HepG2 (cell line): ENCODE data around the gene IDUA. TPM values are rescaled to one million over a fixed set of nuclear protein-coding genes. Genes with fewer than 3 reads are reported as not detected.

Experiments
- BCLAF1 ChIP-seq: fragments of 450-650 bp; IDR thresholded peaks from 2 replicates; pipeline ENCODE4 v1.6.1; 2017; ENCODE audit warnings: mild to moderate bottlenecking
- FOXP4 ChIP-seq: sonication (generic); formaldehyde crosslinking; IDR thresholded peaks from 2 replicates; pipeline ENCODE4 v1.4.0; 2020; ENCODE audit warnings: missing genetic modification reagents
- KDM3A ChIP-seq: IDR thresholded peaks from 2 replicates; pipeline ENCODE4 v1.6.1; 2018; ENCODE audit warnings: low read depth, missing compliant biosample characterization
- MAFK ChIP-seq, 2 experiments: IDR thresholded peaks in 1 of 2; conservative IDR thresholded peaks in 1 of 2; 2 replicates each; pipeline ENCODE4 v1.6.1; 2011; ENCODE audit warnings: improper control_type of control experiment in 2 of 2, low read length in 2 of 2
- SRSF9 ChIP-seq: fragments of 200-400 bp; formaldehyde crosslinking; IDR thresholded peaks from 2 replicates; pipeline ENCODE4 v1.6.1; 2018; ENCODE audit warnings: borderline replicate concordance, mild to moderate bottlenecking, low read depth, low read length; ENCODE audit not compliant: insufficient read depth, poor library complexity, severe bottlenecking
- TEF ChIP-seq: sonication (generic); formaldehyde crosslinking; IDR thresholded peaks from 2 replicates; pipeline ENCODE4 v1.5.0; 2020; ENCODE audit warnings: missing genetic modification reagents
- TFDP2 ChIP-seq: sonication (generic); formaldehyde crosslinking; IDR thresholded peaks from 2 replicates; pipeline ENCODE4 v1.4.0; 2020; ENCODE audit warnings: missing genetic modification reagents
- ZBTB34 ChIP-seq: sonication (generic); formaldehyde crosslinking; IDR thresholded peaks from 2 replicates; pipeline ENCODE4 v1.8.0; 2022; ENCODE audit warnings: mild to moderate bottlenecking, missing genetic modification reagents
- ZNF121 ChIP-seq: sonication (generic); formaldehyde crosslinking; IDR thresholded peaks from 2 replicates; pipeline ENCODE4 v1.5.0; 2020; ENCODE audit warnings: mild to moderate bottlenecking, missing genetic modification reagents
- ZNF556 ChIP-seq: sonication (generic); formaldehyde crosslinking; IDR thresholded peaks from 2 replicates; pipeline ENCODE4 v1.4.0; 2020; ENCODE audit warnings: mild to moderate bottlenecking, missing genetic modification reagents, borderline replicate concordance
- ZNF597 ChIP-seq: sonication (generic); formaldehyde crosslinking; IDR thresholded peaks from 2 replicates; pipeline ENCODE4 v1.5.0; 2020; ENCODE audit warnings: missing genetic modification reagents
- polyA plus RNA-seq, 8 experiments: library from polyadenylated mRNA; depleted of rRNA in 3 of 8; stranded (reverse) in 7 of 8; unstranded in 1 of 8; fragments of >200 nt; fragmentation: Illumina TruSeq in 4 of 8; extraction: Trizol in 4 of 8; gene quantifications; 2 replicates each; pipeline versions ENCODE4 v1.2.1 to v1.2.3, GENCODE V29; 2011 to 2016; ENCODE audit warnings: low read depth in 4 of 8, missing spikeins in 1 of 8, mixed read lengths in 1 of 8; ENCODE audit not compliant: insufficient read depth in 1 of 8
- total RNA-seq, 5 experiments: library from RNA; depleted of rRNA; stranded (reverse); fragments of >200 nt; fragmentation: Illumina TruSeq; extraction: Trizol; gene quantifications; 2 replicates each; pipeline ENCODE4 v1.2.3, GENCODE V29; 2016; ENCODE audit warnings: low read depth in 1 of 5
- TF ChIP-seq, protein P1 (sequence below): sonication (generic); formaldehyde crosslinking; IDR thresholded peaks from 2 replicates; pipeline ENCODE4 v1.4.0; 2020; ENCODE audit warnings: mild to moderate bottlenecking, missing genetic modification reagents

The IDUA gene
- total and polyA plus RNA-seq, 2 of the 13 experiments (the other 11 are each of a cell fraction or from before 2014, with no cell fraction given) = 0.77 to 1.0 TPM

- TF ChIP-seq TEF (CRISPR knock-in tag) (no peak), BCLAF1 (no peak), TFDP2 (0 out of 2 replicates have a peak, but pooled peaks have one; percentile 37), ZNF597 (no peak), KDM3A (CRISPR knock-in tag) (0 out of 2 replicates have a peak, but pooled peaks have one; percentile 42), MAFK (conservative IDR thresholded peaks at IDR 0.05 in 1 of 2, IDR thresholded peaks at IDR 0.05 in 1 of 2; ENCODE audit: low read length in 2 of 2) (no peak), ZNF556 (peak; percentile 38; the same call in 1 of the 2 replicates), SRSF9 (no peak), ZBTB34 (no peak), ZNF121 (CRISPR knock-in tag) (peak; percentile 89), FOXP4 (CRISPR knock-in tag) (peak; percentile 88)
- TF ChIP-seq, protein P1, sequence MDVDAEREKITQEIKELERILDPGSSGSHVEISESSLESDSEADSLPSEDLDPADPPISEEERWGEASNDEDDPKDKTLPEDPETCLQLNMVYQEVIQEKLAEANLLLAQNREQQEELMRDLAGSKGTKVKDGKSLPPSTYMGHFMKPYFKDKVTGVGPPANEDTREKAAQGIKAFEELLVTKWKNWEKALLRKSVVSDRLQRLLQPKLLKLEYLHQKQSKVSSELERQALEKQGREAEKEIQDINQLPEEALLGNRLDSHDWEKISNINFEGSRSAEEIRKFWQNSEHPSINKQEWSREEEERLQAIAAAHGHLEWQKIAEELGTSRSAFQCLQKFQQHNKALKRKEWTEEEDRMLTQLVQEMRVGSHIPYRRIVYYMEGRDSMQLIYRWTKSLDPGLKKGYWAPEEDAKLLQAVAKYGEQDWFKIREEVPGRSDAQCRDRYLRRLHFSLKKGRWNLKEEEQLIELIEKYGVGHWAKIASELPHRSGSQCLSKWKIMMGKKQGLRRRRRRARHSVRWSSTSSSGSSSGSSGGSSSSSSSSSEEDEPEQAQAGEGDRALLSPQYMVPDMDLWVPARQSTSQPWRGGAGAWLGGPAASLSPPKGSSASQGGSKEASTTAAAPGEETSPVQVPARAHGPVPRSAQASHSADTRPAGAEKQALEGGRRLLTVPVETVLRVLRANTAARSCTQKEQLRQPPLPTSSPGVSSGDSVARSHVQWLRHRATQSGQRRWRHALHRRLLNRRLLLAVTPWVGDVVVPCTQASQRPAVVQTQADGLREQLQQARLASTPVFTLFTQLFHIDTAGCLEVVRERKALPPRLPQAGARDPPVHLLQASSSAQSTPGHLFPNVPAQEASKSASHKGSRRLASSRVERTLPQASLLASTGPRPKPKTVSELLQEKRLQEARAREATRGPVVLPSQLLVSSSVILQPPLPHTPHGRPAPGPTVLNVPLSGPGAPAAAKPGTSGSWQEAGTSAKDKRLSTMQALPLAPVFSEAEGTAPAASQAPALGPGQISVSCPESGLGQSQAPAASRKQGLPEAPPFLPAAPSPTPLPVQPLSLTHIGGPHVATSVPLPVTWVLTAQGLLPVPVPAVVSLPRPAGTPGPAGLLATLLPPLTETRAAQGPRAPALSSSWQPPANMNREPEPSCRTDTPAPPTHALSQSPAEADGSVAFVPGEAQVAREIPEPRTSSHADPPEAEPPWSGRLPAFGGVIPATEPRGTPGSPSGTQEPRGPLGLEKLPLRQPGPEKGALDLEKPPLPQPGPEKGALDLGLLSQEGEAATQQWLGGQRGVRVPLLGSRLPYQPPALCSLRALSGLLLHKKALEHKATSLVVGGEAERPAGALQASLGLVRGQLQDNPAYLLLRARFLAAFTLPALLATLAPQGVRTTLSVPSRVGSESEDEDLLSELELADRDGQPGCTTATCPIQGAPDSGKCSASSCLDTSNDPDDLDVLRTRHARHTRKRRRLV = peak; percentile 34; the same call in 1 of the 2 replicates
These were observed 5.7 kb downstream of the IDUA start (continued) for GRCh38 chr4:992297-993110.
